GM21447 (cell line): Measurements from ENCODE around the gene CLMN.

Experiments
- ATAC-seq: cut with Tn5 transposase; IDR thresholded peaks from one replicate; pipeline ENCODE4 v1.9.1; 2021; ENCODE audit not compliant: unreplicated experiment

Gene CLMN

DNA sequence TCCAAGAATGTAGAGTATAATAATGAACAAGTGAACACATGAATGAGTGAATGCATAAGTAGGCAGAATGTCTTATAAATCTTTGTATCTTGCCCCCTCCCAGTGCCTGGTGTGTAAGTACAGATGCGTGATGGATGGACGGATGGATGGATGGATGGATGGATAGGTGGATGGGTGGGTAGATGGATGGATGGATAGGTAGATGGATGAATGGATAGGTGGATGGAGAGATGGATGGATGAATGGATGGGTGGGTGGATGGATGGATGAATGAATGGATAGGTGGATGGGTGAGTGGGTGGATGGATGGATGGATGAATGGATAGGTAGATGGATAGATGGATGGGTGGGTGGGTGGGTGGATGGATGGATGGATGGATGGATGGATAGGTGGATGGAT is 74.4 kb downstream of the CLMN start:
- no peak for ATAC-seq

DNA sequence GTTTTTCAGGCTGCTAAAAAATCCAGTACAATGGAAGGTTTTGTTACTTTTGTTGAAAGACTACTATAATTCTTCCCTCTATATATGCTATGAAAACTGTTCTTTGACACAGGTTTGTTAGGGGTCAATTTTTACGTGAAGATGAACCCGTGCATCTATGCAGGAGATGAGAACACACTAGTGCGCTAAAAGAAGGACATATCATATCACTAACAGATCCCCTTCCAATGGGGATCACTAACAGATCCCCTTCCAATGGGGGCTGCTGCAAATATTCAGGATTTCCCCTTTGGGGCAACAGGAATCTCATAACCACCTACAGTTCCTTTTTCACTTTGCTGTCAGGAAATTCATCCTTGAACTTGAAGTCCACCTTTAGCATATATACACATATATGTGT is 75.1 kb downstream of the CLMN start:
- ATAC-seq: no peak

DNA sequence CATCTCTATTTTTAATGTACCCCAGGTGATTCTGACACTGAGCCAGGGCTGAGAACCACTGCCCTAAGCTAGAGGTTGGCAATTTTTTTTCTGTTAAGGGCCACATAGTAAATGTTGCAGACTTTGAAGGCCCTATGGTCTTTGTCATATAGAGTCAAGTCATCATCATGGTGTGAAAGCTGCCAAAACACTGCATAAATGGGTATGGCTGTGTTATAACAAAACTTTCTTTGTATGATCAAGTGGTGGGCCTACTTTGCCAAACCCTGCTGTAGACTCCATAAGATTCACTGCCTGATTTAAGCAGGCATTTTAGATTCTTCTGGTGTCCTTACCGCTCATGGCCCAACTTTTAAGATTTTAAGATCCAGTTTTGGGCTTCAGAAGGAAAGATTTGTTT is 76.8 kb downstream of the CLMN start:
- ATAC-seq: no peak

DNA sequence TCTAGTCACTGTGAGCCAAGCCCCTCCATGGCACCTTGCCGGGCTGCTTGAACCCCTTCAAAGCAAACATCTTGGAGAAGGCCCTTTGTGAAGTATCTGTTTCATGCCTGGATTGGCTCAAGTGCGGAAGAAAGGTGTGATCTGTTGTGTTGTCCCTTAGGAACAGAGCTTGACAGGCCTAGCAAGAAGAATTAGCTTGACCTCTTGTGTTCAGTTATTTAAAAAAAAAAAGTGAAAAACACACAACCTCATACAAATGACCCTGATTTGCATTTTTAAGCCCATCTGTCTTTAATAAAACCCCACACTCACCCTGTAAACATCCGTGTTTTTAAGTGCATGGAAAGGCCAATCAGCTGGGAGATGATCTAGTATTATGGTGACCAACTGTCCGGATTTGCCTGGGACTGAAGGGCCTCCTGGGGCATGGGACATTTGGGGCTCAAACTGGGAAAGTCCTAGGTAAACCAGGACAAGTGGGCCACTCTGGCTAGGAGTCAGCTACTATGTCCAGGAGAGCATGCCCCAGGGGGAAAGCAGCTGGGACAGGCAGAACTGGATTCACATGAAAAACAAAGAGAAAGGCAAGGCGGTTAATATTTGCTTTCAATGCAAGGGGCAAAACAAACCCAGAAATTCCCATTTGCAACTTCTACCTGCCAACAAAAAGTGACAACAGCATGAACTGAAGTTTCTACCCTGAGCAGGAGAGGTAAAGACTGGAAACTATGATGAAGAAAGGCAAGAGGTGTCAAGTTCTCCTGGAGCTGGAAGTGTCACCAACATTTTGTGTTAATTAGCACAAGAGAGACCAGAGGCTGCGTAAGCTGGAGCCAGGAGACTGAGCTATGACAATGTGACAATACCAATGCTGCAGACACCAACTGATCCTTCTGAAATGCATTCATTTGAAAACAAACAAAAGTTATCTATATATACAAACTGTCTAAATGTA is 78.6 kb downstream of the CLMN start:
- ATAC-seq: no peak

DNA sequence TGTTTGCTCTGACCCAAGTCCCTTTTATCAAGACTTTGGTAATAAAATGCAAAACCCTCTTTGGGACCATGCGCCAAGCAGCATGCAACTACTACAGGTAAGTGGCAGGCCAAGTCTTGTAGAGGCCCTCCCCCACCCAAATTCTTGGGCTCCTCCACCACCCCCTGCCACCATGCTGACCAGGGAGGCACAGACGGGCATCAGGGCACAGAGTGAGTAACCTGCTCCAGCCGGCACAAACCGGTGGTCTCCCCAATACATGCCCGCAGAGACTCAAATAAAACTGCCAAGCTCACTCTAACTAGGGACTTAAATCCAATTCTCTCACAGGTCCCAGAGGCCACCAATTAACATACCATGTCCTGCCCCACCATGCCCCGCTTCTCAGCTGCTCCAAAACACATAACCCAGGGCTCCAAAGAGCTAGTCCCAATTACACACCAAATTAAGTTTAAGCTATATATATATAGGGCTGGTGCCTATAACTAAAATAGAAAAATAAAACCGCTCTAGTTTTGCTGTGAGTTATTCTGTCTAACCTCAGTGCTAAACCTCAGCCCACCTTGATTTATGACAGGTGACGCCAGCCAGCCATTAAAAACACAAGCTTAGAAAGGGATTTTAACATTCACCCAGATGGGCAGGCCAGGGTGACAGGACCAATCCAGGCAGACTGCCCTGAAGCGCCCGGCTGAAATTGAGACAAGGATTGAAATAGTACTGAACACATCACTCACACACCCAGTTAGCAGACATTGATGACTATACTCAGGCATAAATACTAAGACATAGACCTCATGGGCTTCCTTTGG is 81.0 kb downstream of the CLMN start:
- no peak for ATAC-seq

DNA sequence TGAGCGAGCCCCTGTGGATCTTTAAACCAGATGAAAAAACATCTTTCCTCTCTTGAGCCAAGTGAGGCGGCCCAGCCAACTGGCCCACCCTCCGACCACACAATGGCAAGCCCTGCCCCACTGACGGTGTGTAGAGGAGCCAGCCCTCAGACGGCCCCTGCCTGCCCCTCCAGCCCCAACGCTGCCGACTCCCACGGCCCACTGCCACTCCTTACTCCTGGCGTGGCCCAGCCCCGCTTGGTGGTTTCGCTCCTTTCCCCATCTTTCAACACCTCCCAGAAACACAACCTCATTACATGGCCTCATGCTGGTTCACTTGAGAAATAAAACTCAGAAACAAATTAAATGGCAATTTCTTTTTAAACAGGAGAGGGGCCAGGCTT is 81.8 kb downstream of the CLMN start:
- no peak for ATAC-seq

DNA sequence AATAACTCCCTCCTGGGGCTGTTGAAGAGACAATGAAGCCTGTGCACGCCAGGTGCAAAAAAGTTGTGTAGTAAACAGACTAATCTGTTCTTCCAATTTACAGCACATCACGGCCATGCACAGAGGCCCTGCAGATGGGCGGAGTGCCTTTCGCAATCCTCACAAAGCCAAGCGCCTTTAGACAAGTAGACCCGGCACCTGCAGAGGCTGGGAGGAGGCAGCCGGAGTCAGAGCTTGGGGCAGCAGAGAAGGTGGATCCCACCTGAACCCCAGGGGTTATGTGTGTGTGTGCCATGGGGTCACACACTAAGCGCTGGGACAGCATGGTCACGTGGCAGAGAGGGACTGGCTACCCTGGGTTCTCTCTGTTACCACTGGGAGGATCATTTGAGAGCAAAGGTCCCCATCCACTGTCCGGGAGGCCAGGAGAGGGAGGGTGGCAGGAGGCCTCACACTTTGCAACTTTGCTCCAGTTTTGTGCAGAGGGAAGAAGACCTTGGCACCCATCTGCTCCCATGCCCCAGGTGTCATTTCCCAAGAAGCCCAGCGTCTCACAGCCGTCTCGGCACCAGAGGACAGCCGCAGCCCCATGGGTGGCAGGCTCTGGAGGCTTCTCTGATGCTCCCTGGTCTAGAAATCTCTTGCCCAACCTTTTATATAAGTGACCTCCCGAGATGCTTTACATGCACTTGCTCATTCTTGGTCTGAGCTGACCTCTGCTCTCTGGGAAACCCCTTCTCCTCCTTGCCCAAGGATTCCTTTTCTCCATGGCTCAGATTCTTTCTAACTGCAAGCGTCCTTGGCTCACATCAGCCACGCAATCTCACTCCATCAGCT is 82.4 kb downstream of the CLMN start:
- ATAC-seq: no peak

DNA sequence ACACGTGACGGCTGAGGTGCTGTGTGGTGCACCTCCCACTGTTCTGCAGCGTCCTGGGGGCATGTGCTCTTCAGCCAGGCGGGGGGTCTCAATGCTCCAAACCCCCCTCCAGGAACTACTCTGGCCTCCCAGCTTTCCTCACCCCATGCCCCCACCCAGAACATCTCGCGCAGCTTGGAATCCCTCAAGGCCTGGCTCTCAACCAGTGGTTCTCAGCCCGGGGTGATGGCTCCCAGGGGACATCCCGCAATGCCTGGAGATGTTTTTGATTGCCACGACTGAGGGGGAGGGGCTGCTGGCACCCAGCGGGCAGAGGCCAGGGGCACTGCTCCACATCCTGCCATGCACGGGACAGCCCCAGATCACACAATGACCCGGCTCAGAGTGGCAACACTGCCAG is 83.5 kb downstream of the CLMN start:
- ATAC-seq: no peak

DNA sequence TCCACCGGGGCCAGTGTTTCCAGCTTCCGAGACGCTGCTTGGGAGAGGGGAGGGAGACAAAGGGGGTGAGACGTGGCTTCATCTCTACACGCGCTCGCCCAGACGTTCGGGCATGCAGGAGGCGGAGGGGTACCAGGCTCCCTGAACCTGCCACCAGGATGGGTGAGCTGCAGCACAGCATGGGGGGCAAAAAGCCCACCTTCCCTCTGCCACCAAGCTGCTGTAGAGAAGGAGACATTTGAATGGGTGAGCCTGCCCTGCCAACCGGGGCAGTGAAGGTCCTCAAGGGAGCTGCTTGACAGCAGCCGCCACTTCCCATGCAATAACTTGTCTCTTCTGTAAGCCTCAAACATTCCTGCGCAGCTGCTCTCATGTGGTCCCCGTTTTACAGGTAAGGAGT is 83.9 kb downstream of the CLMN start:
- ATAC-seq: no peak

DNA sequence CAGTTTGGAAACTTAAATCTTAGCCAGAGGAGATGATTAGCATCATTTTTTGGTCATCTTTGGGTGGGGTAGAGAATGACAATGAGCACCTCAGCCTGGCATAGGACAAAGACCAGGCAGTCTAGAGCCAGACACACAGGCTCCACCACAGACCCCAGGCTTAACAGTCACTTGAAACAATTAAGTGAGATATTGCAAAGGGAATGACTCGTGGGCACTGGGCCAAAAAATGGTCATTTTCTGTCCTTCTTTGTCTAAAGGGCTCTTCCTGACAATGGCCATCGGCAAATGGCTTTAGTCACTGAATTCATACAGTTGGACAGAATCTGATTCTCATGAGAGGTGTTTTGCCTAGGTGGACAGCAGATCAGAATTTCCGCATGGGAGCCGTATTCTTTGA is 84.4 kb downstream of the CLMN start:
- ATAC-seq: no peak

DNA sequence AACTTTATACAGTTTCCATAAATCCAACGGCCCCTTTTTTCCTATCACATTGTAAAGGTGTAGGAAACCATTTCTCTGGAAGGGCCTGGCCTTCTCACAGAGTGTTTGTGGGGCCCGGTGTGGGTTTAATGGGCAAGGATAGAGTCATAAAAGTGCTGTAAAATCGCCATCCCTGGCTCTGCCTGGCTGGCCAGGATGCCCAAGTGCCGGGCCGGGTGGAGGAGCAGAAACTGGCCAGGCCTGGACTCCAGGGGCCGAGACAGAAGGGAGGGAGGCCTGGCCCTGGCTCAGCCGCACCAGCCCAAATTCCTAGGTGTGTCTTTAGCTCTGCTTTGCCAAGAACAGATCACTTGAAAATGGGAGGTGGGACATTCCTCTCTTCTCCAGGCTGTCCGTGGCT is 85.3 kb downstream of the CLMN start:
- no peak for ATAC-seq

DNA sequence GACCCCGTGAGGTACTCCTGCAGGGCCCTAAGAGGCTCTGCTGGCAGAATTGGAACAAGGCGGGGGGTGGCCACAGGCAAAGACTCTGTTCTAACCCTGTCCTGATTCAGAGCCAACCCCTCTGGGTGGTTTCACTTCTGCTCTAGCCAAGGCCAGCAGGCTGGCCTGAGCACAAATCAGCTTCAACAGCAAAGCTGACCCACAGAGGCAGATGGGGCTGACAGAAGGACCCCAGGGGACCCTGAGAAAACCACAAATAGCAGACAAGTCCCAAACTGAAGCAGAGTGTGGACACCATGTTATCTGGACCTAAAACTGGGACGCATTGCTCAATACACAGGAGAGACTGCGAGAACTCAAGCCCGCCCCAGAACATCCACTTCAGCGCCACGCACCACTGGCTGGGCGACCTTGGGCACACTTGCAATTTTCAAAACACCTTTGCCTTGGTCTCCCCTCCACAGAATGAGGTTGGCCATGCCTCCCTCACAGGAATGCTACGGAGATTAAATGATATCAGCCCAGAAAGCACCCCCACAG is 85.9 kb downstream of the CLMN start:
- ATAC-seq: peak; percentile 94

DNA sequence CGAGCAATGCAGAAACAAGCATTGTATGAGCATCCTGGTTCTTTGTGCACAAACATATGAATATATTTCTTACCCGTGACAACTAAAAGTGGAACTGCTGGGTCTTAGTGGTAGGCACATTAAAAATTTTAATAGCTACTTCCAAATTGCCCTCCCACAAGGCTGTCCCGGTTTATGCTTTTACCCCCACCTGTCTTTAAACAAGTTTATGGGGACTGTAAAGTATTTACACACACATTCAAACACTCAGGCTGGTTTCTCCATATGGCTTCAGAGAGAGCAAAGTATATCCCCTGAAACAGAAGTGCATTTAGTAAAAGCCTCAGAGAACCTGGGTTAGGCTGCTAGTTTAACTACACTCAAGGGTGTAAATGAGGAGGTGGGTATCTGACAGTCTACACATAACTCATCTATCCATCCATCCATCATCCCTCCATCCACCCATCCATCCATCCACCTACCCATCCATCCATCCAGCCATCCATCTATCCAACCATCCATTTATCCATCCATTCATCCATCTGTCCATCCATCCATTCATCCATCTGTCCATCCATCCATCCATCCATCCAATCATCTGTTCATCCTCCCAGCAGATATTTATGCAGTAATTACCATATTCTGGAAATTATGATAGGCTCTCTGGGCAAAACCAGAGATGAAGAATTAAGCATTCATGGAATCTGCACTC is 86.7 kb downstream of the CLMN start:
- ATAC-seq: no peak

DNA sequence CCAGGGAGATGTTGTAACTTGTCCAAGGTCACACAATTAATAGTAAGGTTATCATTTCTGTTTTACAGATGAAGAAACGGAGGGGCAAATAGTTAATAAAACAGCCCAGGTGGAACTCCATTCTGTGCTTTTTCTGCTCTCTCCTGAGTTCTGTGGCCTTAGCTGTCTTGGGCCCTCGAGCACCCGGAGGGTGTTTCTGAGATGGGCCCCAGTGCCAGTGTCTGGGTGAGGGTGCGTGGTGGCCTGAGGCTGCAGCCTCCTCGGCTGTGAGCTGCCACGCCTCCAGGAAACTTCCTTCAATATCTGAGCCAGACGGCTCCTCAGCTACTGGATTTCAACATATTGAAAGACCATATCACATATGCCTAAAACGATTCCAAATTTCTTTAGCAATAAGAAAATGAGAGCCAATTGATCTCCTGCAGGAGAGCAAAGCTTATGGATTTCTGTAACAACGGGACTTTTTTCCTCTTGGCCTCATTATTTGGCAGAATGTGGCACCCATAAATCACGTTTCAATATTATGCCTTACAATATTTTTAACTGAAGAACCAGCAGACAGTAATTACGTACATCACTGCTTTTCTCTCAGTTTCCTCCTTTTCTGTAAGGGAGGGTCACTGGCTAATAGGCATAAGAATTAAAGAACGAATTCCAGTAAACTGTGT is 87.6 kb downstream of the CLMN start:
- ATAC-seq: no peak

DNA sequence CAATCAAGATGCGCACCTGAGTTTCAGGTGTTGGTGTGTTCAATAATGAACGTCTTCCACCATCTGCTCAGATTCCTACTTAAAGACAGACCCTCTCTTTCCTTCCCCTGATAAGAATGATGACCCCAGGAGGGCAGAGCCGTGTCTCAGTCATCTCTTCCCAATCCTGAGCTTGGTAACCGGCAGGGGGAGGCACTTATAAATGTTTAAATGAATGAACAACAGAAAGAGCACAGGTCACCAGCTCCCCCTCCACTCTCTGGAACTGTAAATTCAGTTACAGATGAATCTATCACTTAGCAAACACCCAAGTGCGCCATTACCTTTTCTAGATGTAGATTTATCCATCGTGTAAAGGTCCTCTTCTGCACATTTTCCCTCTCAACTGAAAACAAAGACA is 90.0 kb downstream of the CLMN start:
- no peak for ATAC-seq

DNA sequence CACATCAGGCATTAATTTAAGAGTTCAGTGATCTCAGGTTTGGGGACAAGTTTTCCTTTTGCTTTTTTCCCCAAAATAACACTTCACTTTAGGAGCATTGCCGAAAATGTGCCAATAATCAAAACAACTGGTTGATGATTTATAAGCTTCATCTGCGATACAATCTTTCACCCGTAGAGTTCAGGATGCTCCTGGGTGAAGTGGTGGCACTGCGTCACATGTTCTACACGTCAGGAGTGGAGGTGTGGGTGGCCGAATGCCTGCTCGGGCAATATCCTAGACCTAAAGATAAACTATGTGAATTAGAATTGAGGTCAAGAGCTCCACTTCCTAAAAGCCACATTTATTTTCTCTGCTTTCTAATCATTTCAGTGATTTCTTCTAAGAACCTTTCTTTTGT is 91.5 kb downstream of the CLMN start:
- no peak for ATAC-seq

DNA sequence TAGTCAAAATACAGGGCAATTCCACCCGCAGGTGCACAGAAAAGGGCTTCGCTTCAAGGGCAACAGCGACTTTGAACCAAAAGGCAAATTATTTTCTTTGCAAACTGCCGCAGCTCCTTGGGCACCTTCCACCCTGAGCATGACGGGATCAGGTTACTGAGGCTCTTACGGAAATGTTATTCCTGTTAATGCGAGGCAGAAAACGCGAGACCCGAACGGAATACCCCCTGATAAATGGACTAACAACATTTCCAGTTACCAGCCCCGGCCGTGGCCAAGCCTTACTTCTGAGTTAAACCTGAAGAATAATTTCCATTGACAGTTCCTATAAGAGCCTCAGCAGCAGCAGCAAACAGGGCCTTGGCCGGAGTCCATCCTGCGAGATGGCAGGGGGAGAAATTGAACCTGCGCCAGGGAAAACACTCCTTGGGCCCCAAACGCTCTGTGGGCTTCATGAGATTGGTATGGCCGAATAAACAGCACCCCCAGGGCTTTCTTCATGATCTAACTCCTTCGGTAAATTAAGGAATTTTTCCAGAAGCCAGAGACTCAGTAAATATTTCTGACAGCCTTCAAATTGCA is 92.3 kb downstream of the CLMN start:
- ATAC-seq: no peak

DNA sequence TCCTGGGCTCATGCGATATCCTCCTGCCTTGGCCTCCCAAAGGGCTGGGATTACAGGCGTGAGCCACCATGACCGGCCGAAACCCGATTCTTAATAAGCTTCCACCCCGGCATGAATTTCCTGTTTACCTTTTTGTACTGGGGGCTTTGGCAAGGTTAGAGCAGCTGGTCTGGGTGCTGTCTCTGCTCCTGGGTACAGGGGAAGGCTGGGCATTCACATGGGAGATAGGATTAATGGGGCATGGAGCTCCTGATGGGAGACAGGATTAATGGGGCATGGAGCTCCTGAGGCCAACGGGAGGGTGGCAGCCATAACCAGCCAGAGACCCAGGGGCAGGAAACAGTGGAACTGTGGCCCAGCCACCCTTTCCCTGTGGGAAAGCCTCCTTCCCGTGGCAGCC is 92.9 kb downstream of the CLMN start:
- no peak for ATAC-seq

DNA sequence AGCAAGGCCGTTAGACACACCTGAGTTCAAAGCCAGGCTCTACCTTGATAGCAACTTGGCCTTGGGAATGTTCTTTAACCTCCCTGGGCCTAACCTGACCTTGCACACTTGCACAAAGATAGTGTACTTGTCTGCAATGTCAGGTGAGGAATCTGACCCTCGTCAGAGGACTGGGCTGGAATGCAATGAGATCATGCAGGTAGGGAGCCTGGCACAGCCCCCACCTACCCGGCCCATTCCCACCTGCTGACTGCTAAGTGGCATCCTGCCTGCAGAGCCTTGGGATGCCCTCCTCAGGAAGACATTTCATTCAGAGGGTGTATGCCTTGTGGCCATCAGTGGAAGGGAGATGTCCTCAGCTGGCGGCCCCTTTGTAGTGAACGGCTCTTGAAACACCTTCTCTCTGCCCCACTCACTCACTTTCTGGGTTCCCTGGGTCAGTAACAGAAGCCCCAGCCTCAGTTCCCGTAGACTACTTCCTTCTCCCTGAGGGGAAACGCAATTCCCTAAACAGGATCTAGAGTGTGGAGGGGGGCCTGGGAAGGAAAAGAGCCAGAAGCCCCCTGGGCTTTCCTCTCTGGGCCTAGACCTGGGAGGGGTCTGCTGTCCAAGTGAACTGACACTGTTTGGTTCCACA is 94.3 kb downstream of the CLMN start:
- no peak for ATAC-seq
